Tibial nerve (tissue), 4 donors: ENCODE data around the gene SCGB3A1. TPM values are rescaled to one million over a fixed set of nuclear protein-coding genes. Genes with fewer than 3 reads are reported as not detected.

Experiments used
- DNase-seq, 2 donors: peaks; one replicate each; pipeline ENCODE4 v3.0.0-alpha.2; 2019; ENCODE audit warnings: low spot score in 2 of 2
- H3K27ac ChIP-seq, 4 donors: fragments of 200-600 bp; sonication (generic) in 3 of 4; one replicate each; pipeline ENCODE4 v1.5.1; 2017 to 2019; ENCODE audit warnings: mild to moderate bottlenecking in 1 of 4
- H3K27me3 ChIP-seq, 2 donors: fragments of 200-600 bp; sonication (generic) in 1 of 2; one replicate each; pipeline versions ENCODE4 v1.5.1 to v1.6.0; 2017 to 2019
- H3K36me3 ChIP-seq, 3 donors: fragments of 200-600 bp; sonication (generic); one replicate each; pipeline ENCODE4 v1.5.1; 2018 to 2019
- H3K4me1 ChIP-seq, 4 donors: fragments of 200-600 bp; sonication (generic) in 3 of 4; one replicate each; pipeline ENCODE4 v1.5.1; 2017 to 2019
- H3K4me3 ChIP-seq, 4 donors: fragments of 200-600 bp; sonication (generic) in 3 of 4; one replicate each; pipeline ENCODE4 v1.5.1; 2017 to 2019; ENCODE audit warnings: mild to moderate bottlenecking in 1 of 4, moderate library complexity in 1 of 4
- H3K9me3 ChIP-seq, 4 donors: fragments of 200-600 bp; sonication (generic) in 3 of 4; one replicate each; pipeline ENCODE4 v1.5.1; 2017 to 2019
- CTCF ChIP-seq, 5 experiments: fragments of 200-600 bp in 3 of 5; fragments of 450-650 bp in 2 of 5; sonication (generic) in 3 of 5; IDR thresholded peaks; one replicate each; pipeline ENCODE4 v1.5.1; 2016 to 2019; ENCODE audit warnings: antibody characterized with exemption in 5 of 5, mild to moderate bottlenecking in 3 of 5, moderate library complexity in 2 of 5
- EP300 ChIP-seq, 2 donors: sonication (generic); formaldehyde crosslinking; IDR thresholded peaks; one replicate each; pipeline ENCODE4 v1.6.1; 2017; ENCODE audit warnings: antibody characterized with exemption in 2 of 2, mild to moderate bottlenecking in 1 of 2
- POLR2A ChIP-seq, 2 donors: fragments of 450-650 bp; IDR thresholded peaks; one replicate each; pipeline ENCODE4 v1.6.1; 2017; ENCODE audit warnings: antibody characterized with exemption in 2 of 2, mild to moderate bottlenecking in 2 of 2, moderate library complexity in 2 of 2
- WGBS, 2 donors: methylation state at CpG; one replicate each; pipeline ENCODE4 v1.1.5; 2018; 5-methylcytosine and 5-hydroxymethylcytosine counted together
- total RNA-seq, 4 donors: library from RNA; depleted of rRNA; stranded (reverse); fragments of >200 nt; gene quantifications; one replicate each; pipeline ENCODE4 v1.1.0, GENCODE V29; 2016

The SCGB3A1 gene
- total RNA-seq, 4 donors from 2014 or later: not detected

GRCh38 chr5:180628827-180629750 lies 37.8 kb upstream of the SCGB3A1 start:
- TF ChIP-seq EP300 (IDR thresholded peaks at IDR 0.05) (no peak), POLR2A (IDR thresholded peaks at IDR 0.05) (no peak), CTCF (IDR thresholded peaks at IDR 0.05) (no peak)
- no peak for DNase-seq
- H3K27ac ChIP-seq: no peak overlapping the region
- no peaks in the 10 kb centered on the region for H3K27me3 ChIP-seq
- no peaks in the 10 kb centered on the region for H3K36me3 ChIP-seq
- H3K9me3 ChIP-seq: no peaks in the 10 kb centered on the region
- H3K4me1 ChIP-seq: no peaks in the 10 kb centered on the region
- WGBS, 2 donors: 81 to 82% methylated on average over 29 to 43 of the region's 44 CpGs
- H3K4me3 ChIP-seq: no peak overlapping the region

DNA sequence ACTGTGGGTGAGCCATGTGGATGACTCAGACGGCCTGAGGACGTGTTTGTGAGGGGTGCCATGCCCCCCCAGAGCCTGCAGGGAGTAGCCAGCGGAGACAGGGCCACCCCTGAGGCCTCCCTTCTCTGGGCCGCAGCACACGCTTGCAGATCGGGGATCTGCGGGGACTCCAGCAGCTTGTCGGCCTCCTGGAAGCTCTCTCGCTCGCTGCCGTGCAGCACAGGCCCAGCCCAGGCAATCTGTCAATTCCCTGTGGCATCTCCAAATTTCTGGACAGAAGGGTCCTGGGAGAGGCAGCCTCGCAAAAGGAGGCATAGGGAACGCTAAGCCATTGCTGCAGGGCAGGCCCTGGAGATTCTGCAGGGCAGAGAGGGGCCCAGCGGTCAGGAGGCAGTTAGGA lies 36.9 kb upstream of the SCGB3A1 start:
- no peak for TF ChIP-seq CTCF (IDR thresholded peaks at IDR 0.05)
- TF ChIP-seq POLR2A (IDR thresholded peaks at IDR 0.05): no peak
- no peak for TF ChIP-seq EP300 (IDR thresholded peaks at IDR 0.05)
- Histone ChIP-seq H3K4me3 (no peak overlapping the region), H3K27me3 (no peaks in the 10 kb centered on the region), H3K27ac (no peak overlapping the region), H3K36me3 (no peaks in the 10 kb centered on the region), H3K9me3 (no peaks in the 10 kb centered on the region), H3K4me1 (no peaks in the 10 kb centered on the region)
- DNase-seq: no peak
- WGBS, 2 donors: 48 to 59% methylated on average over 7 to 8 of the region's 14 CpGs

DNA sequence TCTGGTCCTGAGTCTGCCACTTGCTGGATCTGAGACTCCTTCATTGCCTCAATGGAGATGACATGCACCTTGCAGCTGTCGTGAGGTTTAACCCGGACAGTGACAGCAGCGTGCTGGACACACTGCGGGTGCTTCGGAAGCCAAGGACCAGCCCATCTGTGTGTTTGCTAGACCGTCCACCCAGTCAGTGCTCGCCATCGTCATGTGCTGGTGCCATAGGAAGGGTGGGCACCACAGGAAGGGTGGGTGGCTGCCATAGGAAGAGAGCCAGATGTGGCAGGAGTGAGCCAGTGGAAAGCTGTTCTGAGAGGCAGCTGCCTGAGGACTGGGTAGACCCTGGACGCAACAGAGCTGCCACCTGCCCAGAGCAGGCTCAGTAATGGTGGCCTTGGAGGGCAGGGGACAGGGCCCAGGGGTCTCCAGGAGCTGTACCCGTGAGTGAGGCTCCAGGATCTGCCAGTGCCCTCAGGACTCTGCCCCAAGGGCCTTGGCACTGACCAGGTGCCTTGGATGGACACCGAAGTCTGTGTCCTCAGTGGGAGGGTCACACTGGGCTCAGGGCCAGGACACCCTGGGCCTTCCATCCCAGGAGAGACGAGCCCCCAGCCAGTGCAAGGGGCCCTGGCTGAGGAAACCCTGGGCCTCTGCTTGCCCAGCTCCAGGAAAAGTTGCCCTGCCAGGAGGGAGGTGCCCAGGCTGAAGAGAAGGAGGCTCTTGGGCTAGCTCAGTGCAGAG lies 36.3 kb upstream of the SCGB3A1 start:
- no peak for DNase-seq
- H3K27me3 ChIP-seq: no peaks in the 10 kb centered on the region
- no peaks in the 10 kb centered on the region for H3K9me3 ChIP-seq
- H3K27ac ChIP-seq: no peak overlapping the region
- H3K4me1 ChIP-seq: no peaks in the 10 kb centered on the region
- TF ChIP-seq EP300 (IDR thresholded peaks at IDR 0.05) (no peak), CTCF (IDR thresholded peaks at IDR 0.05) (no peak), POLR2A (IDR thresholded peaks at IDR 0.05) (no peak)
- no peaks in the 10 kb centered on the region for H3K36me3 ChIP-seq
- no peak overlapping the region for H3K4me3 ChIP-seq
- WGBS, 2 donors: 76 to 93% methylated on average over 3 to 10 of the region's 12 CpGs

- no peak for TF ChIP-seq POLR2A (IDR thresholded peaks at IDR 0.05)
- no peak for TF ChIP-seq EP300 (IDR thresholded peaks at IDR 0.05)
- TF ChIP-seq CTCF (IDR thresholded peaks at IDR 0.05): no peak
- H3K27me3 ChIP-seq: no peaks in the 10 kb centered on the region
- no peaks in the 10 kb centered on the region for H3K4me1 ChIP-seq
- 66 to 80% methylated on average over 10 to 11 of the region's 15 CpGs for WGBS, 2 donors
- H3K4me3 ChIP-seq: no peak overlapping the region
- H3K9me3 ChIP-seq: no peaks in the 10 kb centered on the region
- no peaks in the 10 kb centered on the region for H3K36me3 ChIP-seq
- H3K27ac ChIP-seq: no peak overlapping the region
- DNase-seq: no peak
Observed at GRCh38 chr5:180626661-180627385, 35.5 kb upstream of the SCGB3A1 start.
